ENCODE measurements around the gene SCNN1A.

DNA sequence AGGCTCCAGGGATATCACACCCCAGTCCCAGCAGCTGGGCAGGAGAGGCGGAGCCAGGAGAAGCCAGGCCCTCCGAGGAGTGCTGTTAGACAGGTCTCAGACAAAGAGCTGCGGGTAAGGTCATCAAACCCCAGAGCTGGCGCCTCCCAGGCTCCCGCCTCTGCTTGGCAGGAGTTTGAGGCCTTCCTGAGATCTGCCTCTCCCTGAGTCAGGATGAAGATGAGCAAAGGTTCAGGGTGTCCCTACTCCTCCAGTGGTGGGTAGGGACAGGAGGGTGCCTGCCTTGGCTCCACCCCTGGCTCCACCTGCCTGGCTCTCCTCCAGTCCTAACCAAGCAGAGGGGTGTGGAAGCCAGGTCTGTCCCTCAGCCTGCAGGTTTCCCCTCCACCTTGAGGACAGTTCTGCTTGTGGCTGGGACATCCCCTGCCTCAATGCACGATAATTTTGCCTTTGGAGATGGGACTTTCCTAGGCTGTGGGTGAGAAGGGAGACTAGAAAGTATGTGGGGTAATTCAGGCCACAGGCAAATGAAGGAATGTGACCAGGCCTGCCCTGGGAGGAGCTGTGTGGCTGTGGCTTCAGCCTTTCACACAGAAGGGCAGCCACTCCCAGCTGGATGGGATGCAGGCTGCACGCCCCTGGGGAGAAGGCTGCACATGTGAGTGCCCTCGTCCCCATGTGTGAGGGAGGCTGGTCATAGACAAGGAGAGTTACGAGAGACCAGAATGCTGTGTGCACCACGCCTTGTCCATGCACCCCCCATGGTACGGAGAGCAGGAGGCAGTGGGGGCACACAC, 62.6 kb downstream of the SCNN1A start:
- TF ChIP-seq TAF1 (IDR thresholded peaks at IDR 0.05; ENCODE audit: borderline replicate concordance, low read depth, low read length) (no peak), POLR2A (IDR thresholded peaks at IDR 0.05; ENCODE audit: low read depth, low read length) (no peak)

Measured in GM12892 (cell line).